Measurements from ENCODE around the gene ATP5PO.
"Not testable (repeated sequence)": the region's sequence is repeated elsewhere in the genome, so short reads cannot be mapped to it uniquely, and the experiment has no call there.

Gene ATP5PO

GRCh38 chr21:33940164-33940880, 24.7 kb upstream of the ATP5PO start:
- no peak for DNase-seq

- no peak for DNase-seq
These were observed 23.6 kb upstream of the ATP5PO start for GRCh38 chr21:33939226-33939625.

DNA sequence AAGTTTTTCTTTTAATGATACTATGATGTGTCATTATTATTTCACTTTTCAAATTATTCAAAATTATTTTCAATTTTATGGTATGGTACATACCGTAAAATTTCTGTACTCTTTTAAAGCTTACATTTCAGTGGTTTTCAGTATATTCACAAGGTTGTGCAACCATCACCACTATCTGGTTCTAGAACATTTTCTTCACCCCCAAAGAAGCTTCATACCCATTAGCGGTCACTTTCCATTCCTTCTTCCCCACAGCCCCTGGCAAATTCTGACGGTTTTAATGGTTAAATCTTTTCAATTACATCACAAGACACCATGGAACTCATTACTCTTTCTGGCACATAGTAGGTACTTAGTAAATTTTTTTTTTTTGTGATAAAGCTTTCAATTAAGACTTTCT, 22.8 kb upstream of the ATP5PO start:
- no peak for DNase-seq

DNA sequence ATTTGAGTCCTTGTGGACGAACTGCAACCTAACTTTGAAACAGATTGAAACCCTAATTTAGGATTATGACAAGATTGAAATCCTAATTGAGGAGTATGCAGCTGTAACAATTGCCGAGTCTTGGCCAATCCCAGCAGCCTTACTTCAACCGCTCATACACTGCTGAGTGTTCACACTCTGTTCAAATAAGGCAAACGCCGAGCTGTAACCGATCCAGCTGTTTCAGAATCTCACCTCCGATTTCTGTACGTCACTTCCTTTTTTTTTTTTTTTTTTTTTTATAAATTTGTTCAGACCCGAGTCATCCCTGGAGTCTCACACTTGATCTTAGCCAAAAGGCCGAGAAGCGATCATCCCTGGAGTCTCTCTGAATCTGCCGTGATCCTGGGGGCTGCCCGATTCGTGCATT, 22.3 kb upstream of the ATP5PO start:
- no peak for DNase-seq

DNA sequence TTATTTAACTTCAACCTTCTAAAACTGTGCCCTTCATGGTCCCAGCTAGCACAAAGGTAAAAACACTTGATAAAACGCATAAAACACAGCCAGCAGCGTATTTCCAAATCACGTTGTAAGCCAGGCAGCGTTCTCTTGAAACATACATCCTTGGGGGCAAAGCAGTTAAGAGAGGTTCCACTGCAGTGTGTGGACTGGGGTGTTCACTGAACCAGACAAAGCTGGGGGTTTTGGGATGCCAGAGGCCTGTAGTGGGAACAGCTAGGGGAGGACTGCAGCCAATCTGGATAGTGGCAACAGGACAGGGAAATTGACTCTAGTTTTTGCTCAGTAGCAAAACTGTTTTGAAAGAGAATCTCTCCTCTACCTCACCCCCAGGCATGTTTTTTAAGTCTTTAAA, 21.5 kb upstream of the ATP5PO start:
- DNase-seq: no peak

GRCh38 chr21:33936301-33937038, 20.9 kb upstream of the ATP5PO start:
- no peak for DNase-seq

DNA sequence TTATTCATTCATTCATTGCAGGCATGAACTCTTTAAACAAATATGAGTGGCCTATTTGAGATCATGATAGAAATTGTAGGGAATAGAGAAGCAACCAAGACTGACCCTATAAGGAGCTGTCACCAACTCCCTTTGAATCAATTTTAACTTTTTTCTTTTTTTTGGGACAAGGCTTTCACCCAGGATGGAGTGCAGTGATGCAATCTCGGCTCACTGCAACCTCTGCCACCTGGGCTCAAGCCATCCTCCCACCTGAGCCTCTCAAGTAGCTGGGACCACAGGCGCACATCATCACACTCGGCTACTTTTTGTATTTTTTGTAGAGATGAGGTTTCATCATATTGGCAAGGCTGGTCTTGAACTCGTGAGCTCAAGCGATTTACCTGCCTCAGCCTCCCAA, 17.1 kb upstream of the ATP5PO start:
- no peak for DNase-seq

GRCh38 chr21:33931799-33932390, 16.3 kb upstream of the ATP5PO start:
- no peak for DNase-seq

DNA sequence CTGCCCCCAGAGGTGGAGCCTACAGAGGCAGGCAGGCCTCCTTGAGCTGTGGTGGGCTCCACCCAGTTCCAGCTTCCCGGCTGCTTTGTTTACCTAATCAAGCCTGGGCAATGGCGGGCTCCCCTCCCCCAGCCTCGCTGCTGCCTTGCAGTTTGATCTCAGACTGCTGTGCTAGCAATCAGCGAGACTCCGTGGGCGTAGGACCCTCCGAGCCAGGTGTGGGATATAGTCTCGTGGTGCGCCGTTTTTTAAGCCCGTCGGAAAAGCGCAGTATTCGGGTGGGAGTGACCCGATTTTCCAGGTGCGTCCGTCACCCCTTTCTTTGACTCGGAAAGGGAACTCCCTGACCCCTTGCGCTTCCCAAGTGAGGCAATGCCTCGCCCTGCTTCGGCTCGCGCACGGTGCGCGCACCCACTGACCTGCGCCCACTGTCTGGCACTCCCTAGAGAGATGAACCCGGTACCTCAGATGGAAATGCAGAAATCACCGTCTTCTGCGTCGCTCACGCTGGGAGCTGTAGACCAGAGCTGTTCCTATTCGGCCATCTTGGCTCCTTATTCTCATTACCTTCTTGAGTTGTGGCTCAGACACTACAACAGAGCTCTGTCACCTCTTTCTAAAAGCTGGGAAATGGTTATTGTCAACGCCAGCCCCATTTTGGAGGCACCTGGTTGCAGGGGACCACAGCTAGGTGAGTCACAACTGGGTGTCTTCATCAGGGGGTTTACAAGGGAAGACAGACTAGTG, 15.6 kb upstream of the ATP5PO start:
- DNase-seq: not testable (repeated sequence)

GRCh38 chr21:33926248-33926647, 10.6 kb upstream of the ATP5PO start:
- DNase-seq: not testable (repeated sequence)

GRCh38 chr21:33924766-33925100, 9.1 kb upstream of the ATP5PO start:
- DNase-seq: no peak

DNA sequence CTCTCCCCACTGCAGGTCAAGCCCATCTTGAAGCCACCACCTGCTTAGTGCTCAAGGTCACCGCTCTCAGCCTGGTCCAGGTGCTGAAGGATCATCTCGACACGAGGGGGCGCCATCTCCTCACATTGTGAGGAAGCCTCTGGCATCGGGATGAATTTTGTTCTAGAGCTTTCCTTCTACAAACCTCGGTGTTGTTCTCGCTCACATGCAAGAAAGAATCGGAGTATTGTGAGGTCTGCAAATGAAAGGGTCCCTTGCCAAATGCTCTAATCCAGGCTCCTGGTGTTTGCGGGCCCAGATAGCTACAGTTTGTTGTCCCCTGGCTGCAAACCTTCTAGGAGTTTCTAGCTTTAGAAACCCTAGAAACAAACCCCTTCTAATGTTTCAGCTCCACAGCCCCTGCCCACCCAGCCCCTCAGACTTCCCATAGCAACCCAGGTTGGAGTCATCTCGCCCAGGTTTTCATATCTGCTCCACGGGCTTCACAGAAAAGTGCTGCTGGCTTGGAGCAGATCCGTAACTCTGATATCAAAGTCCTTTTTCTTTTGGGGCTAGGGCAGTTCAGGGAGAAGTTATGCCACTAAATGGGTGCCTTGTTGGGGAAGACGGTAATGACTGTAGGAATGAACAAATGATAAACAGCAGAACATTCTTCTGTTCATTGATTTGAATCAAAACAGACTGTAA, 8.6 kb upstream of the ATP5PO start:
- no peak for DNase-seq

- DNase-seq: no peak
These were observed 1.8 kb upstream of the ATP5PO start for GRCh38 chr21:33917421-33917820.

DNA sequence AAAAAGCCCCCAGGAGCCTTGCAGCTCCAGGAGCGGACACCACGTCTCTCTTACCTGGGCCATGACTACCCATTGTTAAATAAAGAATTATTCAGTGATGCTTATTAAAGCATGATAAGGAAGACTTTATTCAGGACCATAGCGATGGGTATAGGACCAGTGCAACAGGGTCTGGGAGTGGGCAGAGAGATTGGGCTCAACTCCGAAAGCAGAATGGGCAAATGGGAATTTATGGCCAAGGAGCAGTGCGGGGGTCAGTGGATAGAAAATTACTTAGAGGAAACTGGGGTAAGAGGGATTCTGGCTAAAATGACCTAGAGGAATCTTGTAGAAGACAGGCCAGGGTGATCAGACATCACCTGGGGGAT, 580 bp upstream of the ATP5PO start:
- DNase-seq: no peak

GRCh38 chr21:33914188-33914587, 1.4 kb downstream of the ATP5PO start:
- no peak for DNase-seq

DNA sequence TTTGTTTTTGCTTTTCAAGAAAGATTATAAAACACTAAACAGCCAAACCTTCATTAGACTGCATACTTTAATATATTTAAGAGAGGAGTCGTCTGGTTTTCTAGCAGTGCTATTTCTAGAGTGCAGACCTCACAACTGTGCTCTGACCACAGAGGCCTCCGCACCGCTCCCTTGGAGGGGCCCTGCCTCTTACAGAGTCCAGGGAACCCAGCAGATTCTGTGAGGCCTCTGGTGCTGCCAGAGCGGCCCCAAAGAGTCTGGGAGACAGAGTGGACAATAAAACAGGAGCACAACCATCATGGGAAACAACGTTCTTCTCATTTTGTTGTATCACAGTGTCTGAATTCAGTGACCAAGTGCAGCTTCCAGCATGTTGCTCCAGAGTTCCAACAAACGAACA, 5.8 kb downstream of the ATP5PO start:
- no peak for DNase-seq

DNA sequence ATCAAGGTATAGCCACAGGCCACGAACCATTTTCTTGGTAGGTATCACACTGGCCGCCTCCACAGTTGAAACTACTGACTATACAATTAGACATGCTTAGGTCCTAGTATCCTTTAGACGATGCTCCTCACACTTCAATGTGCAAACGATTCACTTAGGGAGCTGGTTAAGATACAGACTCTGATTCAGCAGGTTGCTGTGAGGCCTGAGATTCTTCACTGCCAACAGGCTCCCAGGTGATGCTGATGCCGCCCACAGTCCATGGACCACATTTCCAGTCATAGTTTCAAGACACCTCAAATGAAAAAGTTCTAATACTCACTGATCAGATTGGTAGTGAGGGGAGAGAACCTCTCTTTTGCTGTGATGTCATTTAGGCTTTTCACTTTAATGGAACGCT, 6.8 kb downstream of the ATP5PO start:
- DNase-seq: no peak

DNA sequence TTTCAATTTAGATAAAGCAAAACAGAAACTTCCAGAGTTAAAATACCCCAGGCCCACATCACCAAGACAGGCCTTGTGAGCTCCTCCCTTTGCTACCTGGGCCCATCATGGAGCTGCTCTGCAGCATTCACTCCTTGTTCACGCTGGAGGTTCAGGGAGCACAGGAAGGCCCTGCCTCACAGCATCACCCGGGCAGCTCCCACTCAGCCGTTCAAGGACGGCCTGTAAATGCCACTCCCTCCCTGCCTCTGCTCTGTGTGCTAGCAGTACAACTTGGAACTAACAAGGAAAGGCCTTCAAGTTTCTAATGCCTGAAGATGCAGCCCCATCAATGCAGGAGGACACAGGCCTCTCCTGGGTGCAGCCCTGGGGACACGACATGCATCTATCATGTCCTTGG, 11.6 kb downstream of the ATP5PO start:
- DNase-seq: no peak

DNA sequence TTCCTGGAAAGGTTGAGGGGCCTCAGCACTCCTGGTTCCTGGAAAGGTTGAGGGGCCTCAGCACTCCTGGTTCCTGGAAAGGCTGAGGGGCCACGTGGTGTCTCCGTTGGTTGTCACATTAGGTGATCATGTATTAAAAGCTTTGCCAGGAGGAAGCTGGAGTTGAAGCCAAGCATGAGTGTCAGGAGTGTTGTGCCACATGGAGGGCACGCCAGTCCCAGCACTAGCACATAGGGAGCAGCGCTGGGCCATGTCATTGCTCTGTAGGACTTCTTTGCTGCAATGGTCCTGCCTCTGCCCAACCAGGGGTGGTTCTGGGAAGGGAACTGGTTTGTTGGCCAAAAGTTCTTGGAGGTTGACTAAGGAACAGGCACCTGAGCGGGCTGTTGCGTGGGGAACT, 13.3 kb downstream of the ATP5PO start:
- DNase-seq: no peak

- DNase-seq: no peak
These were observed 14.0 kb downstream of the ATP5PO start for GRCh38 chr21:33901412-33902288.

DNA sequence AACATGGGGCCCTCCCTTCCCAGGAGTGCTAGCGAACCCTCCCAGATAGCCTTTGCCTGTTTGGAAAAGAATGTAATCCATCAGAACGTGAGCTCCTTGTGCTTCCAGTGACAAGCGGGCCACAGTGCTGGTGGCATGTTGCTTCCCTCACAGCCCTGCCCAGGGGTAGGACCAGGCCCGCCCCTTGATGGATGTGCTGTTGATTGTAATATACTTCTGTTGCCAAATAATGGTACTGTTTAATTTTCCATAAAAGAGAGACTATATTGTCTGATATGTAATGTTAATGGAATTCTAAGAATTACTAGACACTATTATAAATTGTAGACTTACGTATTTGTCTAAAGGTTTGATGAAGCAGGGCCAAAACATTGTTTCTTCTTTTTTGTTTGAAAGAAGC, 16.4 kb downstream of the ATP5PO start:
- DNase-seq: no peak

DNA sequence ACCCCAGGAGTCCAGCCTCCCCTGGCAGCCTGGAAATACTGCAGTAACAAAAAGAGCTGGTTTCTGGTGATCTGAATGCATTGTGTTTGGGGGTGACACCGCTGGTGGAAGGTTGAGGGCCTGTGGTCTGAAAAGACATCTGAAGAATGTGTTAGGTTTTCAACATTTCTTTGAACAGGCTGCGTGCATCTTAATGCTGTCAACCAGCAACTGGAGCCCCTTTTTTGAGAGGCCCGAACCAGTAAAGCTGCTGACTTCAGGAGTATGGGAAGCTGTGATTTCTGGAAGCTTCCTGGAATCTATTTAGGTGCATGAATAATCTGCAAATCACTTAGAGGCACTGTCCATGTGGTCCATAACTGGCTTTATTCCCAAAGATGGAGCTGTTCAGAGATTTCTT, 17.0 kb downstream of the ATP5PO start:
- DNase-seq: no peak

All from cortex of kidney (tissue), 1 donor.